GM12891 (cell line): ENCODE measurements around the gene IFNLR1.

Source experiments
- DNase-seq: peaks from one replicate; pipeline ENCODE4 v3.0.0; 2011; ENCODE audit warnings: low spot score; ENCODE audit not compliant: insufficient read length
- FAIRE-seq: peaks from 2 replicates; lab custom pipeline; 2011; peaks lifted over from hg19 to GRCh38; lab: Jason Lieb, UNC
- PAX5 ChIP-seq: IDR thresholded peaks from 2 replicates; pipeline ENCODE4 v1.6.1; 2011; ENCODE audit warnings: low read length, moderate library complexity, mild to moderate bottlenecking; ENCODE audit not compliant: insufficient read depth, severe bottlenecking
- POLR2A ChIP-seq: IDR thresholded peaks from 2 replicates; pipeline ENCODE4 v1.6.1; 2011; ENCODE audit warnings: low read depth, low read length, control low read depth
- POLR2AphosphoS5 ChIP-seq: IDR thresholded peaks from 2 replicates; pipeline ENCODE4 v1.6.1; 2011; ENCODE audit warnings: low read depth, low read length, control low read depth
- POU2F2 ChIP-seq: IDR thresholded peaks from 2 replicates; pipeline ENCODE4 v1.6.1; 2011; ENCODE audit warnings: low read depth, mild to moderate bottlenecking, control low read depth, low read length, moderate library complexity
- SPI1 ChIP-seq: IDR thresholded peaks from 2 replicates; pipeline ENCODE4 v1.6.1; 2011; ENCODE audit warnings: low read depth, low read length, control low read depth
- TAF1 ChIP-seq: IDR thresholded peaks from 2 replicates; pipeline ENCODE4 v1.6.1; 2011; ENCODE audit warnings: low read depth, low read length, control low read depth

IFNLR1 gene

GRCh38 chr1:24109686-24110475, 77.2 kb downstream of the IFNLR1 start:
- FAIRE-seq (no peak), DNase-seq (no peak)
- TF ChIP-seq POLR2AphosphoS5 (no peak), PAX5 (no peak), SPI1 (no peak), POLR2A (no peak), POU2F2 (no peak), TAF1 (no peak)

GRCh38 chr1:24109166-24109483, 78.0 kb downstream of the IFNLR1 start:
- TF ChIP-seq TAF1 (no peak), SPI1 (no peak), PAX5 (no peak), POU2F2 (no peak), POLR2A (no peak), POLR2AphosphoS5 (no peak)
- DNase-seq (no peak), FAIRE-seq (no peak)

GRCh38 chr1:24108334-24109165, 78.5 kb downstream of the IFNLR1 start:
- DNase-seq, result no peak
- no peak for FAIRE-seq
- TF ChIP-seq POLR2A (no peak), POU2F2 (no peak), POLR2AphosphoS5 (no peak), TAF1 (no peak), SPI1 (no peak), PAX5 (no peak)

GRCh38 chr1:24107462-24108138, 79.5 kb downstream of the IFNLR1 start:
- TF ChIP-seq POLR2AphosphoS5, result no peak
- no peak for TF ChIP-seq PAX5
- TF ChIP-seq TAF1, result no peak
- no peak for TF ChIP-seq POLR2A
- TF ChIP-seq SPI1, result no peak
- TF ChIP-seq POU2F2, result no peak
- FAIRE-seq (no peak), DNase-seq (no peak)

- DNase-seq (no peak), FAIRE-seq (no peak)
- TF ChIP-seq POU2F2, result no peak
- TF ChIP-seq SPI1, result no peak
- no peak for TF ChIP-seq PAX5
- no peak for TF ChIP-seq TAF1
- no peak for TF ChIP-seq POLR2A
- TF ChIP-seq POLR2AphosphoS5, result no peak
These were observed 81.5 kb downstream of the IFNLR1 start for GRCh38 chr1:24105368-24106160.

- DNase-seq, result no peak
- TF ChIP-seq TAF1, result no peak
- no peak for TF ChIP-seq POLR2AphosphoS5
- no peak for TF ChIP-seq POU2F2
- no peak for TF ChIP-seq SPI1
- no peak for FAIRE-seq
These were observed 82.2 kb downstream of the IFNLR1 start for GRCh38 chr1:24104854-24105253.
